Activated gamma-delta T cell (primary cell): ENCODE measurements around the gene MN1.

ENCODE experiments used
- DNase-seq: peaks from one replicate; lab custom pipeline; 2025; lab: John Stamatoyannopoulos, UW

Gene MN1

GRCh38 chr22:27740202-27740748 is 61.3 kb downstream of the MN1 start:
- no peak for DNase-seq

- no peak for DNase-seq
Measured at GRCh38 chr22:27737521-27737920, 64.0 kb downstream of the MN1 start.

- DNase-seq: no peak
Measured at GRCh38 chr22:27734066-27734465, 67.5 kb downstream of the MN1 start.

GRCh38 chr22:27732841-27733240 is 68.7 kb downstream of the MN1 start:
- no peak for DNase-seq

GRCh38 chr22:27732391-27732790 is 69.2 kb downstream of the MN1 start:
- no peak for DNase-seq

GRCh38 chr22:27731621-27732020 is 69.9 kb downstream of the MN1 start:
- DNase-seq: no peak

GRCh38 chr22:27730641-27731433 is 70.7 kb downstream of the MN1 start:
- DNase-seq: no peak

- no peak for DNase-seq
Measured at GRCh38 chr22:27729246-27729645, 72.3 kb downstream of the MN1 start.

GRCh38 chr22:27727673-27728451 is 73.7 kb downstream of the MN1 start:
- DNase-seq: no peak

GRCh38 chr22:27726686-27727449 is 74.7 kb downstream of the MN1 start:
- no peak for DNase-seq

GRCh38 chr22:27726331-27726685 is 75.2 kb downstream of the MN1 start:
- DNase-seq: no peak

- no peak for DNase-seq
Measured at GRCh38 chr22:27725661-27726060, 75.9 kb downstream of the MN1 start.

- DNase-seq: no peak
Measured at GRCh38 chr22:27724709-27725108, 76.8 kb downstream of the MN1 start.

- DNase-seq: no peak
Measured at GRCh38 chr22:27724157-27724556, 77.4 kb downstream of the MN1 start.

GRCh38 chr22:27723708-27724107 is 77.8 kb downstream of the MN1 start:
- DNase-seq: no peak

GRCh38 chr22:27723158-27723557 is 78.4 kb downstream of the MN1 start:
- no peak for DNase-seq

GRCh38 chr22:27720860-27721259 is 80.7 kb downstream of the MN1 start:
- no peak for DNase-seq

GRCh38 chr22:27719535-27720227 is 81.9 kb downstream of the MN1 start:
- no peak for DNase-seq

GRCh38 chr22:27719036-27719347 is 82.6 kb downstream of the MN1 start:
- no peak for DNase-seq

GRCh38 chr22:27718186-27719035 is 83.1 kb downstream of the MN1 start:
- no peak for DNase-seq

- DNase-seq: no peak
Measured at GRCh38 chr22:27717094-27717493, 84.5 kb downstream of the MN1 start.
